GM12865 (cell line): ENCODE measurements around the gene KRTAP10-3.
"Not testable (repeated sequence)": the region's sequence is repeated elsewhere in the genome, so short reads cannot be mapped to it uniquely, and the experiment has no call there.

ENCODE experiments used
- DNase-seq: peaks from one replicate; pipeline ENCODE4 v3.0.0; 2010; ENCODE audit warnings: low read depth
- H3K4me3 ChIP-seq: 2 replicates; pipeline ENCODE4 v1.5.1; 2011; ENCODE audit warnings: mild to moderate bottlenecking, low read depth, low read length, control low read depth
- TF ChIP-seq, protein P1 (sequence below): IDR thresholded peaks from 2 replicates; pipeline ENCODE4 v1.5.1; 2011; ENCODE audit warnings: low read length, control low read depth, low read depth, inconsistent platforms; ENCODE audit not compliant: insufficient read depth; ENCODE audit errors: missing control alignments

KRTAP10-3 gene

DNA sequence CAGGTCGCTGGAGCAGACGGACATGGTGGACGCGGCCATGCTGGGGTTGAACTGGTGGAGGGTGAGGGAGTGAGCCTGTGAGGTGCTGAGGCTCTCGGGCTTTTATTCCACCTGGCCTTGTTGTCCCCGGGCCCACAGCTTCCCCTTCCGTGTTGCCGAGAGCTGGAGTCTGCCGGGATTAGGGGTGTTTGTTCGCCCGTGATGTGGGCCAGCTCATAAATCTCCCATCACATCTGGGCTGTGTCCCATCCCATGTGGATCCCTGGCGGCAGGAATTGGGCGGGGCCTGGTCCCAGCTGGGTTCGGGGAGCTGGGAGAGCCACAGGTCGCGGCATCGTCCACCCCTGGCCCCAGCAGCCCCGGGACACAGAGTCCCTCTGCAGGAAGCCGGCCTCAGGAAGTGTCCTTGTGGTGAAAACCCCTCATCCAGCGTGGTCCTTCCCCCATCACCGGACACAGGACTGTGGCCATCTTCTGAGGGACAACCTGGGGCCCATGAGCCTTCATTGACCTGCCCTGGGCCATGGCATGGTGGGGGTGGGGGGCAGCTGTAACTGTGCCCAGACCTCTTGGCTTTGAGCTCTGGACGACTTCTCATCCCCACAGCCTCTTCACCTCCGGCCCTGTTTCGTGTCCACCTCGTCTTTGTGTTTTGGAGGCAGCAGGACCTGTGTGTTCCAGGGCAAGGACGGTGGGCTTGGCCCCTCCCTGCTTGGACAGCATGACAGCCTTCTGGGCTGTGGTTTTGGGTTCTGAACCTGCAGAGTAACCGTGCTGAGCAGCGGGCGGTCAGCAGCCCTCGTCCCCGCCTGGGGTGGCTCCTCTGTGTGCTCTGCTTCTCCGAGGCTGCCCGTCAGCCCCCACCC, 34.1 kb upstream of the KRTAP10-3 start, which contains the start of gene KRTAP10-6:
Gene KRTAP10-6, minus strand, starts transcription at position 60 of the 866 bp plus-strand sequence. Its CDS starts 21 bp downstream, at position 39.
- no peak within 1 kb of the TSS for H3K4me3 ChIP-seq
- TF ChIP-seq, protein P1, sequence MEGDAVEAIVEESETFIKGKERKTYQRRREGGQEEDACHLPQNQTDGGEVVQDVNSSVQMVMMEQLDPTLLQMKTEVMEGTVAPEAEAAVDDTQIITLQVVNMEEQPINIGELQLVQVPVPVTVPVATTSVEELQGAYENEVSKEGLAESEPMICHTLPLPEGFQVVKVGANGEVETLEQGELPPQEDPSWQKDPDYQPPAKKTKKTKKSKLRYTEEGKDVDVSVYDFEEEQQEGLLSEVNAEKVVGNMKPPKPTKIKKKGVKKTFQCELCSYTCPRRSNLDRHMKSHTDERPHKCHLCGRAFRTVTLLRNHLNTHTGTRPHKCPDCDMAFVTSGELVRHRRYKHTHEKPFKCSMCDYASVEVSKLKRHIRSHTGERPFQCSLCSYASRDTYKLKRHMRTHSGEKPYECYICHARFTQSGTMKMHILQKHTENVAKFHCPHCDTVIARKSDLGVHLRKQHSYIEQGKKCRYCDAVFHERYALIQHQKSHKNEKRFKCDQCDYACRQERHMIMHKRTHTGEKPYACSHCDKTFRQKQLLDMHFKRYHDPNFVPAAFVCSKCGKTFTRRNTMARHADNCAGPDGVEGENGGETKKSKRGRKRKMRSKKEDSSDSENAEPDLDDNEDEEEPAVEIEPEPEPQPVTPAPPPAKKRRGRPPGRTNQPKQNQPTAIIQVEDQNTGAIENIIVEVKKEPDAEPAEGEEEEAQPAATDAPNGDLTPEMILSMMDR = no peak
- DNase-seq = no peak

DNA sequence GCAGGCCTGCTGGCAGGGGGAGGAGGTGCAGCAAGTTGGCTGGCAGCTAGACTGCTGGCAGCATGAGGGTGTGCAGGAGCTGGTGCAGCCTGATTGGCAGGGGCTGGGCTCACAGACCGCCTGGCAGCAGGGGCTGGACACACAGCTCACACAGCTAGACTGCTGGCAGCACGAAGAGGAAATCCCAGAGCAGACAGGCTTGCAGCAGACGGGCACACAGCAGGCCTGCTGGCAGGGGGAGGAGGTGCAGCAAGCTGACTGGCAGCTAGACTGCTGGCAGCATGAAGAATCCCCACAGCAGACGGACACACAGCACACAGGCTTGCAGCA, 33.2 kb upstream of the KRTAP10-3 start:
- DNase-seq, H3K4me3 ChIP-seq: not testable (repeated sequence)

DNA sequence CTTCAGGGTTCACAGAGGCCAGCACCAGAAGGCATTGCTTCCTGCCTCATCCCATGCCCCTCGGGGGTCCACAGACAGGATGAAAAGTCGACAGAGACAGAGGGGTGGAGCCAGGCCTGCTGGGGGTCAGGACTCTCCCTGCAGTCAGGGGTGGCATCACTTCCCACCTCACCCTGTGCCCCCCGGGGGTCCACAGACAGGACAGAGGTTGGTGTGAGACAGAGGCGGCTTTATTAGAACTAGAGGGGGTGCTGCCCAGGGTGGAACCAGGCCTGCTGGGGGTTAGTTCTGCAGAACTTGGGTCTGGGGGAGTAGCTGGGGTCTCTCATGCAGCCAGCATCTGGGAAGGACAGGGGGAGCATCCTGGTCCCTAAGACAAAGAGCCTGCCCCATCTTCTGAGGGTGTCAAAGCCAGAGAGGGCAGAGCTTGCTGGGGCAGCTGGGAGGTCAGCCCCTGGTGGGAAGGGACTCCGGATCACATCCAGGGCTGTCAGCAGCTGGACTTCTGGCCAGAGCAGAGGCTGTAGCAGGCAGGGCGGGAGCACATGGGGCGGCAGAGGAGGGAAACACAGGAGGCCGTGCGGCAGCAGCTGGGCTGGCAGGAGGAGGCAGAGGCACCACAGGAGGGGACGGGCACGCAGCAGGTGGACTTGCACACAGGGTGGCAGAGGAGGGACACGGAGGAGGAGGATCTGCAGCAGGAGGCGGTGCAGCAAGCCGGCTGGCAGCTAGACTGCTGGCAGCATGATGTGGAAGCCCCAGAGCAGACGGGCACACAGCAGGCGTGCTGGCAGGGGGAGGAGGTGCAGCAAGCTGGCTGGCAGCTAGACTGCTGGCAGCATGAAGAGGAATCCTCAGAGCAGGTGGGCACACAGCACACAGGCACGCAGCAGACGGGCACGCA, 32.6 kb upstream of the KRTAP10-3 start:
- H3K4me3 ChIP-seq, DNase-seq: not testable (repeated sequence)

DNA sequence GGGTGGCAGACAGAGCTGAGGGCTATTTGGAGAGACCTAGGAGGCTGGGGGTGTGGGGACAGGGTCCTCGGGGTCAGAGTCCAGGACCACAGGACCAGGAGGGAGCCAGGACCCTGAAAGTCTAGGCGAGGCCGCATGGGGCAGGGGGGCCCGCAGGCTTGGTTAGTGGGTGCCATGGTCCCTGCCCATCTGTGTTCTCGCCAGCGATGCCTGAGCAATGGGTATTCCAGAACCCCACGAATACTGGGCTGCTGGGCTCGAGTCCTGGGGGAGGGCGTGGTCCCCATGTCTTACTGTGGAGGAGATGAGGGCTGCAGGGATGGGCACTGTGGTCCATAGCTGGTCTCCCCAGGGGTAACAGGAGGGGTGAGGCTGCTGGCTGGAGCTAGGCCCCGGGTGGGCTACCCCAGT, 31.7 kb upstream of the KRTAP10-3 start:
- TF ChIP-seq, protein P1 = no peak
- DNase-seq = no peak

DNA sequence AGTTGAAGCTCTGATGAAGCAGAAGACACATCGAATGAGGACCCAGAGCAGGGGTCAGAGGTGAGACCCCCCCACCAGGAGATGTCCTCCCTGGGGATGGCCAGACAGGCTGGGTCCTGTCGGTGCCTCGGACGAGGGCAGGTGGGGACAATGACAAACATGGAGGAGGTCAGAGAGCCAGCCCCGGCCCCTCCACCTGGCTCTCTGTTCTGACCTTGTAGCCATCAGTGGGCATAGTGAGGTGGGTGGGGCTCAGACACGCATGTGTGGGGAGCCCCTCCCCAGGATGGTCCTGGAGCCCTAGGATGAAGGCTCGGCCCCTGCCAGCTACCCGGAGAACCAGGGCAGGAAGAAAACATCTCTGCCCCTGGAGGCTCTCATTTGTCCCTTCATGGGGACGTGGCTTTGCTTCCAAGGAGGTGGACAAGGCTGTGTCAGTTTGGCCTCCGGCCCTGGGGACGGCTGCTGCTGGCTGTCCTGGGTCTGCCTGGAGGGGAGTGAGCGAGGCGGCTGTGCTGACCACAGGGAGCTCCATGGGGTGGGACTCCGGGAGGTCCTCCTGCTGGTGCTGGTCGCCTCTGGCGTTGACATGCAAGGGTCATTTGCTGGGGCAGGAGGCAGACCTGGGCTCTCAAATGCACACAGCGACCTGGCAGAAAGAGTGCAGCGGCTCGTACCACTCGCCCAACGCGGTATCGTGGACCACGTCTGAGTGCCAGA, 31.2 kb upstream of the KRTAP10-3 start:
- TF ChIP-seq, protein P1 = no peak
- H3K4me3 ChIP-seq = no peak overlapping the region
- DNase-seq = no peak

More for the DNA sequence above, 31.7 kb upstream of the KRTAP10-3 start:
- no peak overlapping the region for H3K4me3 ChIP-seq

DNA sequence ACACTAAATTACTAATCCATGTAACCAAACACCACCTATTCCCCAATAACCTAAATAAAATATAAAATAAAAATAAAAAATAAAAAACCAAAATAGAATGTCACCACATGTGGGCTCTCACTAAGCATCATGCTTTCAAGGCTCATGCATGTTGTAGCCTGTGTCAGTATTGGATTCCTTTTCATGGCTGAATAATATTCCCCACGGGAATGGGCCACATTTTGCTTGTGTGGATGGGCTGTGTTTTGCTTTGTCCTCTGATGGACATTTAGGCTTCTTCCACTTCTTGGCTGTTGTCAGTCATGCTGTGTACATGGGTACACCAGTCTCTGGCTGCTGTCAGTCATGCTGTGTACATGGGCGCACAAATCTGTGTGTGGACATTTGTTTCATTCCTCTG, 30.5 kb upstream of the KRTAP10-3 start:
- H3K4me3 ChIP-seq = no peak overlapping the region
- no peak for DNase-seq
- TF ChIP-seq, protein P1 = no peak

DNA sequence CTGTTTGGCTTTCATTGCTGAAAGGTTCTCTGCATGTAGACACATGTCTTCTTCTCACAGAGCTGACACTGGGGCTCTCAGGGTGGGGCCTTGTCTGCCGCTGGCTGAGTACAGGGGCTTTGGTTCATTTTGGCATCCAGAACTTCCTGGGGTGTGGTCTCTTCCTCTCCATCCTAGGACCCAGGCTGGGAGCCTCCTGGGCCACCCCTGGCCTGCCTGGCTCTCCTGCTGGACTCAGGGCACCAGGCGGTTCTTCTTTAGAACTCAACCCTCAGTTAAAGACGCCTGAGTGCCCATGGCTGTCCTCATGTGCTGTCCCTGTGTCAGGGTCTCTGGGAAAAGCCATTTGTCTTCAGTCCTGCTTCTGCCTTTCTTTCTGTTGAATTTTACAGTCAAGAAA, 27.3 kb upstream of the KRTAP10-3 start:
- no peak overlapping the region for H3K4me3 ChIP-seq
- TF ChIP-seq, protein P1 = no peak
- DNase-seq = no peak
